ENCODE data around the gene VAV1. TPM values are rescaled to one million over a fixed set of nuclear protein-coding genes. Genes with fewer than 3 reads are reported as not detected.

The VAV1 gene
- total and polyA plus RNA-seq, 2 donors (not counting 3 experiments of a cell fraction or from before 2014, with no cell fraction given), result not detected

DNA sequence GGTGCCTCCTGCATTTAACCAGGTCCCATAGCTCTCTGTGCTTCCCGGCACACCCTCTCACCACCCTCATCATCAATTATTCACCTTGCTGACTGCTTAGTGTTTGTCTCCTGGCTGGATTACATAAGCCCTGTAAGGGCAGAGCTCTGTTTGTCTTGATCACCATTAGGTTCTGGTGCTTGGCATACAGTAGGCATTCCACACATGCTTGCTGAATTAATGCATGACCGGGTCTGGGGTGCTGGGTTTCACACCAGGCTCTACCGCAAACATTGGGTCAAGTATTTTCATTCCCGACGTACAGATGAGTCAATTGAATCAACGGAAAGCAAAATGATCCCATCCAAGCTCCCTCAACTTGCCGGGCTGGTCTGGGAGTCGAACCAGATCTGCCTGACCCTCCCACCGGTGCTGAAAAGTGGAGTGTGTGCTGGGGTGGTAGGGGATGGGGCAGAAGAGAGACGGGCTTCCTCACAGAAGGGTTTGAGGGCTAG is 28.5 kb downstream of the VAV1 start:
- peak overlapping the region in 1 of 3 experiments; percentile 3 for H3K4me3 ChIP-seq (replicated peaks in 1 of 3; ENCODE audit: insufficient read depth in 1 of 3, low read depth in 1 of 3, low read length in 3 of 3)
- peak overlapping the region; percentile 98 for H2AFZ ChIP-seq (ENCODE audit: low read depth, low read length)
- ChIA-PET POLR2A (no interaction called here), CTCF (interaction anchor here (0.8 to 2.1 kb wide), 6 partner anchors 13 to 62 kb away, joined by 3 to 7 read pairs (median 6); no protein-coding TSS in a partner anchor)
- no peaks in the 10 kb centered on the region for H3K27me3 ChIP-seq (ENCODE audit: control insufficient read depth in 2 of 2, insufficient read depth in 2 of 2, low read length in 2 of 2)
- peaks cover 18% of the 10 kb centered on the region for H3K4me1 ChIP-seq (ENCODE audit: control insufficient read depth, extremely low read depth, insufficient read depth, low read length)
- BruUV-seq (replicated peaks), result no TSS peak
- no peaks in the 10 kb centered on the region for H3K9me3 ChIP-seq (replicated peaks; ENCODE audit: control insufficient read depth, insufficient read depth, low read length)
- TF ChIP-seq POLR2AphosphoS5 (IDR thresholded peaks at IDR 0.05; ENCODE audit: insufficient read depth, low read depth, low read length), result no peak
- TF ChIP-seq GATA2 (IDR thresholded peaks at IDR 0.05; ENCODE audit: insufficient read depth, insufficient read length, low read depth, low read length), result no peak
- TF ChIP-seq JUN (IDR thresholded peaks at IDR 0.05; ENCODE audit: borderline replicate concordance, insufficient read depth, insufficient read length, low read depth), result no peak
- no peak for TF ChIP-seq MAX (IDR thresholded peaks at IDR 0.05; ENCODE audit: insufficient read depth, insufficient read length)
- TF ChIP-seq, protein P1, sequence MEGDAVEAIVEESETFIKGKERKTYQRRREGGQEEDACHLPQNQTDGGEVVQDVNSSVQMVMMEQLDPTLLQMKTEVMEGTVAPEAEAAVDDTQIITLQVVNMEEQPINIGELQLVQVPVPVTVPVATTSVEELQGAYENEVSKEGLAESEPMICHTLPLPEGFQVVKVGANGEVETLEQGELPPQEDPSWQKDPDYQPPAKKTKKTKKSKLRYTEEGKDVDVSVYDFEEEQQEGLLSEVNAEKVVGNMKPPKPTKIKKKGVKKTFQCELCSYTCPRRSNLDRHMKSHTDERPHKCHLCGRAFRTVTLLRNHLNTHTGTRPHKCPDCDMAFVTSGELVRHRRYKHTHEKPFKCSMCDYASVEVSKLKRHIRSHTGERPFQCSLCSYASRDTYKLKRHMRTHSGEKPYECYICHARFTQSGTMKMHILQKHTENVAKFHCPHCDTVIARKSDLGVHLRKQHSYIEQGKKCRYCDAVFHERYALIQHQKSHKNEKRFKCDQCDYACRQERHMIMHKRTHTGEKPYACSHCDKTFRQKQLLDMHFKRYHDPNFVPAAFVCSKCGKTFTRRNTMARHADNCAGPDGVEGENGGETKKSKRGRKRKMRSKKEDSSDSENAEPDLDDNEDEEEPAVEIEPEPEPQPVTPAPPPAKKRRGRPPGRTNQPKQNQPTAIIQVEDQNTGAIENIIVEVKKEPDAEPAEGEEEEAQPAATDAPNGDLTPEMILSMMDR (IDR thresholded peaks at IDR 0.05; ENCODE audit: extremely low read depth in 1 of 2, insufficient read depth in 1 of 2, low read depth in 1 of 2, low read length in 2 of 2), result no peak
- TF ChIP-seq MYC (IDR thresholded peaks at IDR 0.05; ENCODE audit: low read depth, low read length), result no peak
- TF ChIP-seq EZH2 (IDR thresholded peaks at IDR 0.05; ENCODE audit: borderline replicate concordance, low read depth, low read length, severe bottlenecking), result no peak
- no peak for TF ChIP-seq POLR2A (IDR thresholded peaks at IDR 0.05; ENCODE audit: low read depth, low read length)
- no peak for TF ChIP-seq FOS (IDR thresholded peaks at IDR 0.05; ENCODE audit: borderline replicate concordance, insufficient read depth, low read length)
- no peaks in the 10 kb centered on the region for H4K20me1 ChIP-seq (replicated peaks; ENCODE audit: control insufficient read depth, extremely low read depth, insufficient read depth, low read length)
- no peak overlapping the region for H3K9ac ChIP-seq (replicated peaks; ENCODE audit: extremely low read depth, insufficient read depth, low read length)
- dilution Hi-C loops (cut with MboI; ENCODE audit: extremely low pct_ligation_motif_present, low sequenced_read_pairs), result no loop called here
- FAIRE-seq (no peak), DNase-seq (ENCODE audit: low read depth, low spot score) (peak; percentile 15)
- peak overlapping the region; percentile 43 for H3K4me2 ChIP-seq (ENCODE audit: insufficient read depth, low read length)
- no peaks in the 10 kb centered on the region for H3K36me3 ChIP-seq (ENCODE audit: control insufficient read depth in 2 of 2, extremely low read depth in 1 of 2, insufficient read depth in 2 of 2, low read length in 2 of 2)
- intact Hi-C loops (cut with micrococcal nuclease), result loop anchor here (5.0 kb wide), 1 partner anchor 64 kb away; the partner anchor contains the start of genes GPR108 and TRIP10
- no peaks in the 10 kb centered on the region for H3K9me1 ChIP-seq (replicated peaks; ENCODE audit: control insufficient read depth, extremely low read depth, insufficient read depth, low read length)
- H3K27ac ChIP-seq (ENCODE audit: insufficient read depth, low read depth, low read length), result peak overlapping the region; percentile 38
- H3K79me2 ChIP-seq (ENCODE audit: control insufficient read depth, insufficient read depth, low read length), result no peaks in the 10 kb centered on the region
